MG63 (cell line): ENCODE measurements around the gene EHHADH. TPM values are rescaled to one million over a fixed set of nuclear protein-coding genes. Genes with fewer than 3 reads are reported as not detected.

ENCODE experiments used
- DNase-seq: peaks from one replicate; pipeline ENCODE4 v3.0.0-alpha.2; 2020
- H3K27me3 ChIP-seq: fragments of 250-450 bp; sonication (Bioruptor Pico); 2 replicates; pipeline ENCODE4 v1.5.1; 2020; ENCODE audit warnings: mild to moderate bottlenecking, moderate library complexity
- H3K36me3 ChIP-seq: fragments of 250-450 bp; sonication (Bioruptor Pico); 2 replicates; pipeline ENCODE4 v1.5.1; 2020; ENCODE audit warnings: mild to moderate bottlenecking, moderate library complexity
- H3K4me3 ChIP-seq: fragments of 250-450 bp; sonication (Bioruptor Pico); 2 replicates; pipeline ENCODE4 v1.5.1; 2020; ENCODE audit warnings: mild to moderate bottlenecking, moderate library complexity
- H3K9me3 ChIP-seq: fragments of 250-450 bp; sonication (Bioruptor Pico); 2 replicates; pipeline ENCODE4 v1.5.1; 2020; ENCODE audit warnings: mild to moderate bottlenecking, moderate library complexity
- total RNA-seq: library from RNA; depleted of rRNA; stranded (reverse); fragments of >200 nt; shearing (Covaris generic); gene quantifications from 2 replicates; pipeline ENCODE4 v1.2.3, GENCODE V29; 2014; ENCODE audit warnings: low replicate concordance; rRNA removed

The EHHADH gene
- total RNA-seq, 1 experiment from 2014 or later = 2.2 TPM

- Histone ChIP-seq H3K27me3 (peaks cover 45% of the 10 kb centered on the region), H3K9me3 (no peaks in the 10 kb centered on the region; the same call in 1 of the 2 replicates), H3K4me3 (no peak overlapping the region), H3K36me3 (no peaks in the 10 kb centered on the region)
- DNase-seq = no peak
Observed at GRCh38 chr3:185144784-185145183, 109.1 kb downstream of the EHHADH start.

Other genes starting within 250 kb of the EHHADH start
- not detected in 2 replicates for gene C3orf70, start 101.0 kb downstream of the EHHADH start, total RNA-seq
- 10.5 and 15.1 TPM in 2 replicates for gene MAP3K13, start 109.1 kb upstream of the EHHADH start, total RNA-seq
- 16.9 and 18.3 TPM in 2 replicates for gene TMEM41A, start 245.0 kb upstream of the EHHADH start, total RNA-seq